ENCODE results near the gene SYNPO2L.

- TF ChIP-seq CTCF (IDR thresholded peaks at IDR 0.05) (no peak), POLR2A (IDR thresholded peaks at IDR 0.05) (no peak), EP300 (IDR thresholded peaks at IDR 0.05) (no peak), POLR2AphosphoS5 (IDR thresholded peaks at IDR 0.05) (no peak)
Measured at GRCh38 chr10:73627300-73627699, 28.5 kb downstream of the SYNPO2L start.

All from gastroesophageal sphincter (tissue), 3 donors.